Coronary artery (tissue), 2 donors: ENCODE results near the gene ANKRD49.

Experiments used
- DNase-seq: peaks from one replicate; pipeline ENCODE4 v3.0.0-alpha.2; 2017; ENCODE audit warnings: low spot score
- H3K27ac ChIP-seq, 2 donors: fragments of 200-600 bp; sonication (generic); one replicate each; pipeline ENCODE4 v1.5.1; 2016 to 2019
- H3K4me3 ChIP-seq: fragments of 200-600 bp; sonication (generic); 2 replicates; pipeline ENCODE4 v1.5.1; 2016; ENCODE audit warnings: mild to moderate bottlenecking, moderate library complexity
- TF ChIP-seq, protein P1 (sequence below): fragments of 200-600 bp; sonication (generic); IDR thresholded peaks from one replicate; pipeline ENCODE4 v1.5.1; 2019; ENCODE audit warnings: antibody characterized with exemption

The ANKRD49 gene, protein sequence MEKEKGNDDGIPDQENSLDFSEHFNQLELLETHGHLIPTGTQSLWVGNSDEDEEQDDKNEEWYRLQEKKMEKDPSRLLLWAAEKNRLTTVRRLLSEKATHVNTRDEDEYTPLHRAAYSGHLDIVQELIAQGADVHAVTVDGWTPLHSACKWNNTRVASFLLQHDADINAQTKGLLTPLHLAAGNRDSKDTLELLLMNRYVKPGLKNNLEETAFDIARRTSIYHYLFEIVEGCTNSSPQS

DNA sequence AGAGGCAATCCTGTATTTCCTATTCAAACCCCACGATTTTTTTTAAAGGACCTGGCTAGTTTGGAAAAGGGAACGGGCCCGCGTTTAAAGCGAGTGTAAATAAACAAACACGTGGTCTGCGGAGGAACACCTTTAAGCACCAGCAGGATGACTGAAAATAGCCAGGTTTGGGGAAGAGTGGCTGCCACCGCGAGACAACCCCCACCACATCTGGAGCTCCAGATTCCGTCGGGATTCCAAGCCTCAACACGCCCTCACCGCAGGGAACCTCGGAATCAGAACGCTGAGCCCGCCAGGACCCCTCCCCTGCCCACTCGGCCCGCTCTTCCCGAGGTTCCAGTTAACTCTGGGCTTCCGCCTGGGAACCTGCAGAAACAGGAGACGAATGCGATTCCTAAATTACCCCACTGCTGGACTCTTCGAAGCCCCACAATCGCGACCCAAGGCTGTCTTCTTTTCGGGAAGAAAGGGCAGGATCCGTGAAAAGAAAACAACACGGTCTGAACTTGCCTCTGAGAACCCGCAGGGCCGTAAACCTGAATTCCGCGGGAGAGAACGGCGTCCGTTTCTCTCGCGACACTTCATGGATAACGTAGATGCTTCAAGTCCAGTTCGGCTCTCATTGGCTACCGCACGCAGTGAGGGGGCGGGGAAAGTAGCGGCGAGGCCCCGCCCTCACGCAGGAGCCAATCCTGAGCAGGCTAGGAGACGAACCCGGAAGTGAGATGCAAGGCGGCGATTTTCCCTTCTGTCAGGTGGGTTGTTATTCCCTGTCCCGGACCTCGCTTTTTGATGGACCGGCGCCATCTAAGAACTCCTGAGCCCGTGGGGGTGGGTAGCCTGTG is at the start of gene ANKRD49, which contains the start of gene MRE11:
TSS of gene ANKRD49 (plus strand) at position 704 of the 845 bp plus-strand sequence. CDS start 2,710 bp downstream, outside the sequence.
TSS of gene MRE11 (minus strand) at position 564 of the 845 bp plus-strand sequence. CDS start 1,043 bp downstream, outside the sequence.
- Histone ChIP-seq H3K27ac (peak within 1 kb of the TSS; percentile 73 to 85), H3K4me3 (peak within 1 kb of the TSS; percentile 82)
- peak; percentile 99 for DNase-seq
- TF ChIP-seq, protein P1, sequence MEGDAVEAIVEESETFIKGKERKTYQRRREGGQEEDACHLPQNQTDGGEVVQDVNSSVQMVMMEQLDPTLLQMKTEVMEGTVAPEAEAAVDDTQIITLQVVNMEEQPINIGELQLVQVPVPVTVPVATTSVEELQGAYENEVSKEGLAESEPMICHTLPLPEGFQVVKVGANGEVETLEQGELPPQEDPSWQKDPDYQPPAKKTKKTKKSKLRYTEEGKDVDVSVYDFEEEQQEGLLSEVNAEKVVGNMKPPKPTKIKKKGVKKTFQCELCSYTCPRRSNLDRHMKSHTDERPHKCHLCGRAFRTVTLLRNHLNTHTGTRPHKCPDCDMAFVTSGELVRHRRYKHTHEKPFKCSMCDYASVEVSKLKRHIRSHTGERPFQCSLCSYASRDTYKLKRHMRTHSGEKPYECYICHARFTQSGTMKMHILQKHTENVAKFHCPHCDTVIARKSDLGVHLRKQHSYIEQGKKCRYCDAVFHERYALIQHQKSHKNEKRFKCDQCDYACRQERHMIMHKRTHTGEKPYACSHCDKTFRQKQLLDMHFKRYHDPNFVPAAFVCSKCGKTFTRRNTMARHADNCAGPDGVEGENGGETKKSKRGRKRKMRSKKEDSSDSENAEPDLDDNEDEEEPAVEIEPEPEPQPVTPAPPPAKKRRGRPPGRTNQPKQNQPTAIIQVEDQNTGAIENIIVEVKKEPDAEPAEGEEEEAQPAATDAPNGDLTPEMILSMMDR: no peak

DNA sequence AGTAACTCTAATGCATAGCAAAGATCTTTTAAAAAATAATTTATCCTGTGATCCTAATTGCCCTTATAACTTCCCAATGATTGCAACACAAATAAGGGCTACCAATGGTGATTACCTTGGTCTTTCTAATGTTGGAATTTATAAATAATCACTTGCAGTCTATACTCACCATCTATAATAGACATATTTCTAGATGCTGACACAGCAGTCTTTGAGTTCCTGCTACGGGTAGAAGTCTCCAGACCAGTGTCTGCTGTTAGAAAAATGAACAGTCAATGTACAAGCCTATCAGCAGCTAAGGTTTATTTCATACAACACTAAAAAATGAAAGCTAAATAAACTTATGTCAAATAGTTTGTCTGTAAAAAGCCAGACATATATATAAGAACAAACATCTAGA is 48.1 kb upstream of the ANKRD49 start:
- no peak for DNase-seq
- no peak overlapping the region for H3K4me3 ChIP-seq
- TF ChIP-seq, protein P1: no peak
- no peak overlapping the region for H3K27ac ChIP-seq

DNA sequence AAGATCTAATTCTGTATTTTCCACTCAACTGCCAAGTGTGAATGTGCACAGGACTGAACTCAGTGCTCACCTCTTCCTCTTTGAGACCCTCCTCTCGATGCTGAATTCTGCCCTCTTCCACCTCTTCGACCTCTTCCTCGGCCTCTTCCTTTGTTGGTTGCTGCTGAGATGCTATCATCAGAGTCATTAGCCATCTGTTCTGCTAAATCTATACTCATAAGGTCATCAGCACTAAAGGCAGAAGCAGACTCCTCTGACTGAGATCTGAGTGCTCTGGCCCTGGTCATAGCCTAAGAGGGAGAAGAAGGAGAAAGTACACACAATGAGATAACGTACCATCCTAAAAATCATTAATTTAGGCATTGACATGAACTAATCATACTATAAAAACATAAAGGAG is 46.6 kb upstream of the ANKRD49 start:
- TF ChIP-seq, protein P1: no peak
- Histone ChIP-seq H3K4me3 (no peak overlapping the region), H3K27ac (no peak overlapping the region)
- DNase-seq: no peak

DNA sequence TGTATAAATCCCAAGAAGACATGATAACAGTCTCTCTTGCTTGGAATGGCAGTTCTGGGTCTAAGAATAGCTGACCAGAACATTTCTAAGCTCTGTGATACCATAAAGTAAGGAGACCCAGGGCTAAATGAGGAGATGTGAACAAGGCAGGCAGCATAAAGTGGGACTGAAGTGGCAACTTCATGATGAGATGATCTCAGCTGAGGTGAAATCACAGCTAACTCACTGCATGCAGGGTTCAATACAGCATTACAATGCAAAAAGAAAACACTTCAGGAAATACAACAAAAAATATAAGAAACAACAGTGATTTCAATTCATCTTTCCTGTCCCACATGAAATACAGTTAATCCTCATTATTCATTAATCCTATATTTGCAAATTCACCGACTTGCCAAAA is 44.8 kb upstream of the ANKRD49 start:
- DNase-seq: no peak
- TF ChIP-seq, protein P1: no peak

DNA sequence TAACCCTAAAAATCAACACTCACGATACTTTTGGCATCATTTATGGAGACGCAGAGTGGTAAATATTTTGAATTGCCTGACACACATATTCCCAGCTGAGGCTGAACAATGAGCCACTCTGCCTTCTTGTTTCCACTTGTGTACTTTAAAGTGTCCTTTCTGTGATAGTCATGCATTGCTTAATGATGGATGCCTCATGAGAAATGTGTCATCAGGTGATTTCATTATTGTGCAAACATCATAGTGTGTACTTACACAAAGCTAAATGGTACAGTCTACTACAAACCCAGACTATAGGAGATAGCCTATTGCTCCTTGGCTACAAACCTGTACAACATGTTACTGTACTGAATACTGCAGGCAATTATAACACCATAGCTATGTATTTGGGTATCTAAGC is 44.3 kb upstream of the ANKRD49 start:
- no peak for DNase-seq

More for the DNA sequence above, 44.8 kb upstream of the ANKRD49 start:
- H3K4me3 ChIP-seq: no peak overlapping the region
- no peak overlapping the region for H3K27ac ChIP-seq

DNA sequence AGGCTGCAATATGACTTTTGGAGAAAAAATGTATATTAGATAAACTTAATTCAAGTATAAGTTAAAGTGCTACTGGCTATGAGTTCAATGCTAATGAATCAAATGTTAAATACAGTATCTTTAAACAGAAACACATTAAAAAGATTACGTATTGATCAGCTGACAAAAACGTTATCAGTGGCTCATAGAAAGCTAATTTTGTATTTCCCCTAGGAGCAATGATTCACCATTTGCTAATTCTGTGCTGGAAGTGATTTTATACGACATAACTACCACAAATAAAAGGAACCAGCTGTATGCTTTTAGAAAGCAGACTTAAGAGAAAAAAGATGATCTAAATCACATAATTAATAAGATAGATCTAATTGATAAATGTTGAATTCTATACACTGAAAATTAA is 43.7 kb upstream of the ANKRD49 start:
- Histone ChIP-seq H3K4me3 (no peak overlapping the region), H3K27ac (no peak overlapping the region)
- TF ChIP-seq, protein P1: no peak
- no peak for DNase-seq

More for the DNA sequence above, 44.3 kb upstream of the ANKRD49 start:
- TF ChIP-seq, protein P1: no peak
- Histone ChIP-seq H3K4me3 (no peak overlapping the region), H3K27ac (no peak overlapping the region)
